ENCODE data around the gene RGS3. TPM values are rescaled to one million over a fixed set of nuclear protein-coding genes. Genes with fewer than 3 reads are reported as not detected.
A peak's percentile ranks its signal among the peaks of the same experiment; 100 is the strongest.

RGS3 gene
- total RNA-seq, 6 donors from 2014 or later, result 60.3 to 93.2 (median 72.6) TPM

DNA sequence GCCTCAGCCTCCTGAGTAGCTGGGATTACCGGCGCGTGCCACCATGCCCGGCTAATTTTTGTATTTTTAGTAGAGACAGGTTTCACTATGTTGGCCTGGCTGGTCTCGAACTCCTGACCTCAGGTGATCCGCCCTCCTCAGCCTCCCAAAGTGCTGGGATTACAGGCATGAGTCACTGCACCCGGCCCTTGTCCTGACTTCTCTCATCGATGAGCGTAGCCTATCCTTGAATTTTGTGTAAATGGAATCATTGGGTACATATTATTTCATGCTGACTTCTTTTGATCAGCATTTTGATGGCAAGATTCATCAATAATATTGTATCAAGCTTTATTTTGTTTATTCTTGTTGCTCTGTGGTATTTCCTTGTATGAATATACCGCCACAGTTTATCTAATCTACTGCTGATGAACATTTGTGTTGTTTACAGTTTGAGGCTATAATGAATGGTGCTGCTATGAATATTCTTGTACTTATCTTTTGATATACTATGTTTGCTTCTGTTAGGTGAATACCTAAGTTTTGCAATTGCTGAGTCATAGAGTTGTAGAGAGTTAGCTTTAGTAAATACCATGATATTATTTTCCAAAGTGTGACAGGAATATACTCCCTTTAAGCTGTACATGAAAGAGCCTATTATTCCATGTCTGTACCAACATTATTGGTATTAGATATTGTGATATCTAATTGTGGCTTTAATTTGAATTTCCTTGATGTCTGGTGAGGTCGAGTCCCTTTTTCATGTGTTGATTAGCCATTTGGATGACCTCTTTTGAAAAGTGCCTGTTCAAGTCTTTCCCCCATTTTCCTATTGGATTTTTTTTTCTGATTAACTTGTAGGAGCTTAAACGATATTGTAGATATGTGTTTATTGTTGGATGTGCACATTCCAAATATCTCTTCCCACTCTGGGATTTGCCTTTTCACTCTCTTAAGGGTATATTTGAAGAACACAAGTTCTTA, 107.5 kb downstream of the RGS3 start:
- H3K36me3 ChIP-seq, result no peaks in the 10 kb centered on the region
- no peaks in the 10 kb centered on the region for H3K9me3 ChIP-seq
- 87 to 89% methylated on average over 12 of the region's 12 CpGs for WGBS, 2 donors
- H3K4me3 ChIP-seq, result no peak overlapping the region
- ATAC-seq (ENCODE audit: low FRiP score in 2 of 2), result no peak
- no peaks in the 10 kb centered on the region for H3K27me3 ChIP-seq
- DNase-seq, result peak in 1 of 2 donors; percentile 6
- peaks cover 43 to 62% (median 51%) of the 10 kb centered on the region in 4 donors for H3K4me1 ChIP-seq
- no peak overlapping the region for H3K27ac ChIP-seq
- TF ChIP-seq POLR2AphosphoS5 (IDR thresholded peaks at IDR 0.05), result no peak
- no peak for TF ChIP-seq POLR2A (IDR thresholded peaks at IDR 0.05)
- TF ChIP-seq EP300 (IDR thresholded peaks at IDR 0.05), result no peak
- TF ChIP-seq, protein P1, sequence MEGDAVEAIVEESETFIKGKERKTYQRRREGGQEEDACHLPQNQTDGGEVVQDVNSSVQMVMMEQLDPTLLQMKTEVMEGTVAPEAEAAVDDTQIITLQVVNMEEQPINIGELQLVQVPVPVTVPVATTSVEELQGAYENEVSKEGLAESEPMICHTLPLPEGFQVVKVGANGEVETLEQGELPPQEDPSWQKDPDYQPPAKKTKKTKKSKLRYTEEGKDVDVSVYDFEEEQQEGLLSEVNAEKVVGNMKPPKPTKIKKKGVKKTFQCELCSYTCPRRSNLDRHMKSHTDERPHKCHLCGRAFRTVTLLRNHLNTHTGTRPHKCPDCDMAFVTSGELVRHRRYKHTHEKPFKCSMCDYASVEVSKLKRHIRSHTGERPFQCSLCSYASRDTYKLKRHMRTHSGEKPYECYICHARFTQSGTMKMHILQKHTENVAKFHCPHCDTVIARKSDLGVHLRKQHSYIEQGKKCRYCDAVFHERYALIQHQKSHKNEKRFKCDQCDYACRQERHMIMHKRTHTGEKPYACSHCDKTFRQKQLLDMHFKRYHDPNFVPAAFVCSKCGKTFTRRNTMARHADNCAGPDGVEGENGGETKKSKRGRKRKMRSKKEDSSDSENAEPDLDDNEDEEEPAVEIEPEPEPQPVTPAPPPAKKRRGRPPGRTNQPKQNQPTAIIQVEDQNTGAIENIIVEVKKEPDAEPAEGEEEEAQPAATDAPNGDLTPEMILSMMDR (IDR thresholded peaks at IDR 0.05), result no peak

DNA sequence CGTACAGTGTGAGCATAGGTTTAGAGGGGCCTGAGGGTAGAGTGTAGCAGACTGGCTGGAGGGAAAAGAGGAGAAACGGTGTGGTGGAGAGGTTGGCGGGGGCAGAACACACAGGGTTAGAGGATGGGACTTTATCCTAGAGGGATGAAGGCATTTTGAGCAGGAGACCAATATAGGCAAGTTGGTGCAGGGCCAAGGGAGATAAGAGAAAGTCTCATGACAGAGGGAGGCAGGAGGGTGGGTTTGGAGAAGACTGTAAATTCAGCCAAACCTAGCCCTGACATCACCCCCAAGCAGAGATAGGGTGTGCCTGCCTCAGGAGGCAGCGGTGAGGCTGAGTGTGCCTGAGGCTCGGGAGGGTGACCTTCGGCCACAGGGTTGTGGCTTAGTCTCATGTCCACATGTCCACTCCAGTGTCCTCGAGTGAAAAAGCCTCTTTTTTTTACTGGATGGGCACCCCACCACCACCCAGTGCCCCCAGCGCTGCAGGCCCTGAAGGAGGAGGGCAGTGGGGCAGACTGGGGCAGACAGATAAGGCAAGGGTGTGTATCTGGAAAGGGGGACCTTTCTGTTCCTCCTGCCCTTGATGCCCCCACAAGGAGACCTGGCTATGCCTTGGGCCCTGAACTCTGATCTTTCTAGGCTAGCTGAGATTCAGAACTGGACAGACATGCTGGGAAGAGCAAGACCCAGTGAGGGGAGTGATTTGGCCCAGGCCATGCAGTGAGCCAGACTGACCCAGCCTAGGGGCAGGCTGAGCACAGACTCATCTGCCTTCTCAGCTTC, 108.7 kb downstream of the RGS3 start:
- H3K4me1 ChIP-seq, result peaks cover 34 to 57% (median 49%) of the 10 kb centered on the region in 4 donors
- peak in 1 of 2 donors; percentile 24 for ATAC-seq (ENCODE audit: low FRiP score in 2 of 2)
- no peak overlapping the region for H3K27ac ChIP-seq
- H3K4me3 ChIP-seq, result no peak overlapping the region
- 79 to 85% methylated on average over 8 of the region's 8 CpGs for WGBS, 2 donors
- TF ChIP-seq, protein P1 (IDR thresholded peaks at IDR 0.05), result no peak
- no peak for TF ChIP-seq POLR2AphosphoS5 (IDR thresholded peaks at IDR 0.05)
- TF ChIP-seq EP300 (IDR thresholded peaks at IDR 0.05), result no peak
- no peak for TF ChIP-seq POLR2A (IDR thresholded peaks at IDR 0.05)
- no peaks in the 10 kb centered on the region for H3K9me3 ChIP-seq
- no peaks in the 10 kb centered on the region for H3K36me3 ChIP-seq
- H3K27me3 ChIP-seq, result no peaks in the 10 kb centered on the region
- DNase-seq, result peak in 1 of 2 donors; percentile 8

DNA sequence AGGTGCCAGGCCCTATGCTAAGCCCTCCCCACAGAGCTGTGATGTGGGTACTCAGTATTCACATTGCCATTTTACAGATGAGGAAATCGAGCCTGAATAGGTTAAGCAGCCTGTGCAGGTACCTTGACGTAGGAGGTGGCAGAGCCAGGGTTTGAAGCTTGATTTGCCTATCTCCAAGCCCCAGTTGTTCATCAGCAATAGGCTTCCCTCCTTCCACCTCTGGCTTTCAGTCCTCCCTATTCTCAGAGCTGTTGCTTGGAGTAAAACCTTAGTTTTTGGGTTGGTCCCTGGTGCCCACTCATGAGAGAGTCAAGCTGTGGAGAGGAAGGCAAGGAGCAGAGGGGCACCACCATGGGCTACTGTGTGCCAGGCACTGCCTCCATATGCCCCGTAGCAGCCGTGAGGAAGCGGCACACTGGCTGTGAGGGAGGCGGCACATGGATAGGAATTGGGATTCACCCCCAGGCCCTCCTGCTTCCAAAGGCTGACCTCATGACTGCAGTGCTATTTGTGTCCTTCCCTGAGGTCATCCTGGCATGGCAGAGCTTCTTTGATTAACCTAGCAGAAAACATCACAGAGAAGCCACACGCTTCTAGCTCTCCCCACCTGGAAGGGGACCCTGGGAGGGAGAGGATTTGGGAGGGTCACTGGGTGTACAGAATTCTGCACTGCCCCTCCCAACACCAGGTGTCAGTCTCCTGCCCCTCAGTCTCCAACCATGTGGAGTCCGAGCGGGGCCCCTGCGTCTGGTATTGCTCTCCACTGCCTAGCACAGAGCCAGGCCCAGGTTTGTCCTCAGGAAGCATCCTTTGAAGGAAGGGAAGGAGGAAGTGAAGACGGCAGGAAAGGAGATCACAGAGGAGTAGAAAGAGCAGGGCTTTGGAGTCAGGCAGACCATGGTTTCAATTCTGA, 109.8 kb downstream of the RGS3 start:
- DNase-seq, result peak in 1 of 2 donors; percentile 14
- no peak overlapping the region for H3K4me3 ChIP-seq
- H3K36me3 ChIP-seq, result no peaks in the 10 kb centered on the region
- H3K27me3 ChIP-seq, result no peaks in the 10 kb centered on the region
- peaks cover 38 to 57% (median 49%) of the 10 kb centered on the region in 4 donors for H3K4me1 ChIP-seq
- 91% methylated on average over 8 to 11 of the region's 11 CpGs for WGBS, 2 donors
- H3K9me3 ChIP-seq, result no peaks in the 10 kb centered on the region
- ATAC-seq (ENCODE audit: low FRiP score in 2 of 2), result no peak
- no peak for TF ChIP-seq POLR2AphosphoS5 (IDR thresholded peaks at IDR 0.05)
- no peak for TF ChIP-seq POLR2A (IDR thresholded peaks at IDR 0.05)
- TF ChIP-seq, protein P1 (IDR thresholded peaks at IDR 0.05), result no peak
- TF ChIP-seq EP300 (IDR thresholded peaks at IDR 0.05), result no peak
- H3K27ac ChIP-seq, result no peak overlapping the region

DNA sequence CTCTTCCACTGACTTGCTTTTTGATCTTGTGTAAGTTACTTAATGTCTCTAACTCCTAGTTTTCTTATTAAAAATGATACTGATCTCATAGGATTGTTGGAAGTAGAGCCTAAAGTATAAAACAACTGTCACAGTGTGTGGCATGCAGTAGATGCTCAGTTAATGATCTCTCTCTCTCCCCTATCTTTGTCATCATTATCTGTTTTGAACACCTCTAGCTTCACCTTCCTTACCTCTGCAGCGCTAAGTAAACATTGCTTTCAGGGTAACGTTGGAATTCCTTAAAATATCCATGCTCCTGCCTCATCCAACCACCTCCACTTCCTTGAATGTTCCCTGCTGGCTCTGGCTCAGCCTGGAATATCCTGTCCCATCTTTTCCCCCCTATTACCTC, 110.4 kb downstream of the RGS3 start:
- no peak for TF ChIP-seq EP300 (IDR thresholded peaks at IDR 0.05)
- TF ChIP-seq, protein P1 (IDR thresholded peaks at IDR 0.05), result no peak
- TF ChIP-seq POLR2A (IDR thresholded peaks at IDR 0.05), result no peak
- TF ChIP-seq POLR2AphosphoS5 (IDR thresholded peaks at IDR 0.05), result no peak
- H3K4me1 ChIP-seq, result peaks cover 38 to 57% (median 49%) of the 10 kb centered on the region in 4 donors
- no peaks in the 10 kb centered on the region for H3K36me3 ChIP-seq
- no peak overlapping the region for H3K4me3 ChIP-seq
- H3K27me3 ChIP-seq, result no peaks in the 10 kb centered on the region
- DNase-seq, result no peak
- WGBS, 2 donors, result 69 to 72% methylated on average over 2 of the region's 2 CpGs
- no peak for ATAC-seq (ENCODE audit: low FRiP score in 2 of 2)
- peak overlapping the region in 1 of 4 donors; percentile 13 for H3K27ac ChIP-seq
- no peaks in the 10 kb centered on the region for H3K9me3 ChIP-seq
